ENCODE results near the gene HELB.

- TF ChIP-seq ZFP30 (CRISPR knock-in tag; IDR thresholded peaks at IDR 0.05) (no peak), TCF4 (CRISPR knock-in tag; IDR thresholded peaks at IDR 0.05; ENCODE audit: borderline replicate concordance) (no peak), PATZ1 (CRISPR knock-in tag; IDR thresholded peaks at IDR 0.05; ENCODE audit: borderline replicate concordance) (no peak), ESRRG (CRISPR knock-in tag; IDR thresholded peaks at IDR 0.05) (no peak), ZFP3 (CRISPR knock-in tag; IDR thresholded peaks at IDR 0.05) (no peak), SNAI2 (CRISPR knock-in tag; IDR thresholded peaks at IDR 0.05) (no peak), ARNTL (CRISPR knock-in tag; IDR thresholded peaks at IDR 0.05; ENCODE audit: borderline replicate concordance, low read depth) (no peak)
Measured at GRCh38 chr12:66337381-66338010, 35.2 kb downstream of the HELB start.

Data from SK-N-SH treated with all-trans-retinoic acid at 6 μM for 48 hours (cell line).